ENCODE measurements around the gene ZNF766. TPM values are rescaled to one million over a fixed set of nuclear protein-coding genes. Genes with fewer than 3 reads are reported as not detected.

Gene ZNF766
- total RNA-seq, 1 experiment from 2014 or later: 13.9 TPM

DNA sequence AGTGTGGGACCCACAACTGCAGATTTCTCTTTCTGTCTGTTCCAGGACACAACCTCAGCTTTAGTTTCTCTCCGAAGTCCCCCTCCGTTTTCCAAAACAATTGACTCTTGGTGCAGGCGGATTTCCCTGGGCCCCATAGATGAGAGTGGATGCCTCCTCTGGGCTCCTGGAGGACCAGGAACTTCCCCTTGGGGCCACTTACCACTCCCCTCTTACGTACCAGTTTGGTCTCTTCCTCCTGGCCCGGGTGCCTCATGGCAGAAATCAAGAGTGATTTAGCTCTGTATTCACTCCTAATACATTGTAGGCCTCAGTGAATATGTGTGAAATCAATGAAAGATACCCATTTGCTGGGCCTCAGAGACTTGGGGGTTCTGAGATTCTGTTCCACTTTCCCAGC lies 45.2 kb upstream of the ZNF766 start:
- ATAC-seq (no peak), DNase-seq (ENCODE audit: low read depth, low spot score) (no peak)
- no peak overlapping the region for H3K27ac ChIP-seq (ENCODE audit: low read length)
- H3K9me3 ChIP-seq (ENCODE audit: control insufficient read depth, insufficient read depth, low read depth, low read length): no peaks in the 10 kb centered on the region
- no peak overlapping the region for H3K4me3 ChIP-seq (ENCODE audit: low read depth in 2 of 2, low read length in 2 of 2)
- POLR2A ChIA-PET: no interaction called here
- in situ Hi-C loops (cut with HindIII; ENCODE audit: low pct_unique_long_range_greater_than_20kb, low sequenced_read_pairs) (no loop called here), intact Hi-C loops (cut with micrococcal nuclease; ENCODE audit: unreplicated experiment) (no loop called here)
- H3K36me3 ChIP-seq (ENCODE audit: control insufficient read depth, insufficient read depth, low read length): peaks cover 9% of the 10 kb centered on the region
- H3K4me1 ChIP-seq (ENCODE audit: control insufficient read depth, insufficient read depth, low read length): no peaks in the 10 kb centered on the region
- BruUV-seq (replicated peaks): no TSS peak
- CTCF ChIA-PET: no interaction called here
- no peak for TF ChIP-seq TCF7L2 (IDR thresholded peaks at IDR 0.05; ENCODE audit: low read depth, low read length)
- no peaks in the 10 kb centered on the region for H3K27me3 ChIP-seq (ENCODE audit: control insufficient read depth, insufficient read depth, low read length)

DNA sequence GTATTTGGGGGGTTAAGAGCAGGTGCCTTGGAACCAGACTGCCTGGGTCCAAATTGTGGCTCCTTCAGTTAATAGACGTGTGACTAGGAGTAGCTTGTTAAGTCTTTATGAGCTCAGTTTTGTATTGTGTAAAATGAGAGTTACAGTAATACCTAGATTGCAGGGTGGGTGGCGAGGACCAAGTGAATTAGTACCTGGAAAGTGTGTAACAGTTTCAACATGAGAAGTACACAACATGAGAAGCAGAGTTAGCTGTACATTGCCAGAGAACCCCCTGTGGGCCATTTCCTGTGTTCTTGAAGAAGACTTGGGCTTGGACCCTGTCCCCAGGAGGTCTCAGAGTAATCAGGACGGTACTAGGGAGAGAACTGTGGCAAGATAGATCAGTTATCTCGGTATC lies 42.7 kb upstream of the ZNF766 start:
- ChIA-PET CTCF (no interaction called here), POLR2A (no interaction called here)
- no peak for DNase-seq (ENCODE audit: low read depth, low spot score)
- H3K36me3 ChIP-seq (ENCODE audit: control insufficient read depth, insufficient read depth, low read length): peaks cover 3% of the 10 kb centered on the region; the same call in 1 of the 2 replicates
- H3K27me3 ChIP-seq (ENCODE audit: control insufficient read depth, insufficient read depth, low read length): no peaks in the 10 kb centered on the region
- no peaks in the 10 kb centered on the region for H3K9me3 ChIP-seq (ENCODE audit: control insufficient read depth, insufficient read depth, low read depth, low read length)
- no peak for ATAC-seq
- TF ChIP-seq TCF7L2 (IDR thresholded peaks at IDR 0.05; ENCODE audit: low read depth, low read length): no peak
- in situ Hi-C loops (cut with HindIII; ENCODE audit: low pct_unique_long_range_greater_than_20kb, low sequenced_read_pairs): no loop called here
- no TSS peak for BruUV-seq (replicated peaks)
- intact Hi-C loops (cut with micrococcal nuclease; ENCODE audit: unreplicated experiment): no loop called here
- H3K4me1 ChIP-seq (ENCODE audit: control insufficient read depth, insufficient read depth, low read length): no peaks in the 10 kb centered on the region
- H3K27ac ChIP-seq (ENCODE audit: low read length): no peak overlapping the region
- H3K4me3 ChIP-seq (ENCODE audit: low read depth in 2 of 2, low read length in 2 of 2): no peak overlapping the region

DNA sequence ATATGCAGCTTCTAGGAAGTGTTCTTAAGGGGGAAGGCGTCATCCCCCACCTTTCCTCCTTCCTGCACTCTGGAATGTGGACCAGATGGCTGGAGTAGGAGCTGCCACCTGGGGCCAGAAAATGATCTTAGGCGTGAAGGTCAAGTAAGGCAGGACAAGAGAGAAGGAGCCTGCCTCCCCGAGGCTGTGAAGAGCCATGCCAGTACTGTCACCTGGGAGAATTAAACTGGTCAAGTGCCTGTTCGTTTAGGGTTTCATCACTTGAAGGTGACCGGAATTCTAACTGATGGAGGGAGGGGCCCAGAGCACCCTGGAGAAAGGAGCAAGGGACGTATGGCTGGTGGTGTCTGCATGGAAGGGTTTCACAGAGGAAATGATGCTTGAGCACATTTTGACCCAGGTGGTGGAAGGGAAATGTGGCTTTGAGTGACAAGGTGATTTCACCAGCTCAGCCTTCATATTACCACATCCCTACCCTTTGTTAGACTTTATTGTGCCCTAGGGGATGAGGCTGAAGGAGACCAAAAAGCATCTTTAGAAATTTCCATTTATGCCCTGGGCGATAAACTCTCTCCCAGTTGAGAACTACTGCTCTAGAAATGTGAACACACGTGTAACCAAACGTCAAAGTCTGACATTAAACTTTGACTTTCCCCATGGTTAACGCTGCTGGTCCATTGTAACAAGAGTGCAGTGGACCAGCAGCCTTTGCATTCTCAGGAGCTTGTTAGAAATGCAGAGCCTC lies 42.0 kb upstream of the ZNF766 start:
- intact Hi-C loops (cut with micrococcal nuclease; ENCODE audit: unreplicated experiment) (no loop called here), in situ Hi-C loops (cut with HindIII; ENCODE audit: low pct_unique_long_range_greater_than_20kb, low sequenced_read_pairs) (no loop called here)
- BruUV-seq (replicated peaks): no TSS peak
- POLR2A ChIA-PET: no interaction called here
- TF ChIP-seq SIN3A (IDR thresholded peaks at IDR 0.05; ENCODE audit: borderline replicate concordance, insufficient read depth, low read depth, low read length): no peak
- TF ChIP-seq TCF7L2 (IDR thresholded peaks at IDR 0.05; ENCODE audit: low read depth, low read length): no peak
- TF ChIP-seq, protein P1, sequence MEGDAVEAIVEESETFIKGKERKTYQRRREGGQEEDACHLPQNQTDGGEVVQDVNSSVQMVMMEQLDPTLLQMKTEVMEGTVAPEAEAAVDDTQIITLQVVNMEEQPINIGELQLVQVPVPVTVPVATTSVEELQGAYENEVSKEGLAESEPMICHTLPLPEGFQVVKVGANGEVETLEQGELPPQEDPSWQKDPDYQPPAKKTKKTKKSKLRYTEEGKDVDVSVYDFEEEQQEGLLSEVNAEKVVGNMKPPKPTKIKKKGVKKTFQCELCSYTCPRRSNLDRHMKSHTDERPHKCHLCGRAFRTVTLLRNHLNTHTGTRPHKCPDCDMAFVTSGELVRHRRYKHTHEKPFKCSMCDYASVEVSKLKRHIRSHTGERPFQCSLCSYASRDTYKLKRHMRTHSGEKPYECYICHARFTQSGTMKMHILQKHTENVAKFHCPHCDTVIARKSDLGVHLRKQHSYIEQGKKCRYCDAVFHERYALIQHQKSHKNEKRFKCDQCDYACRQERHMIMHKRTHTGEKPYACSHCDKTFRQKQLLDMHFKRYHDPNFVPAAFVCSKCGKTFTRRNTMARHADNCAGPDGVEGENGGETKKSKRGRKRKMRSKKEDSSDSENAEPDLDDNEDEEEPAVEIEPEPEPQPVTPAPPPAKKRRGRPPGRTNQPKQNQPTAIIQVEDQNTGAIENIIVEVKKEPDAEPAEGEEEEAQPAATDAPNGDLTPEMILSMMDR (IDR thresholded peaks at IDR 0.05): no peak
- TF ChIP-seq, protein P2, sequence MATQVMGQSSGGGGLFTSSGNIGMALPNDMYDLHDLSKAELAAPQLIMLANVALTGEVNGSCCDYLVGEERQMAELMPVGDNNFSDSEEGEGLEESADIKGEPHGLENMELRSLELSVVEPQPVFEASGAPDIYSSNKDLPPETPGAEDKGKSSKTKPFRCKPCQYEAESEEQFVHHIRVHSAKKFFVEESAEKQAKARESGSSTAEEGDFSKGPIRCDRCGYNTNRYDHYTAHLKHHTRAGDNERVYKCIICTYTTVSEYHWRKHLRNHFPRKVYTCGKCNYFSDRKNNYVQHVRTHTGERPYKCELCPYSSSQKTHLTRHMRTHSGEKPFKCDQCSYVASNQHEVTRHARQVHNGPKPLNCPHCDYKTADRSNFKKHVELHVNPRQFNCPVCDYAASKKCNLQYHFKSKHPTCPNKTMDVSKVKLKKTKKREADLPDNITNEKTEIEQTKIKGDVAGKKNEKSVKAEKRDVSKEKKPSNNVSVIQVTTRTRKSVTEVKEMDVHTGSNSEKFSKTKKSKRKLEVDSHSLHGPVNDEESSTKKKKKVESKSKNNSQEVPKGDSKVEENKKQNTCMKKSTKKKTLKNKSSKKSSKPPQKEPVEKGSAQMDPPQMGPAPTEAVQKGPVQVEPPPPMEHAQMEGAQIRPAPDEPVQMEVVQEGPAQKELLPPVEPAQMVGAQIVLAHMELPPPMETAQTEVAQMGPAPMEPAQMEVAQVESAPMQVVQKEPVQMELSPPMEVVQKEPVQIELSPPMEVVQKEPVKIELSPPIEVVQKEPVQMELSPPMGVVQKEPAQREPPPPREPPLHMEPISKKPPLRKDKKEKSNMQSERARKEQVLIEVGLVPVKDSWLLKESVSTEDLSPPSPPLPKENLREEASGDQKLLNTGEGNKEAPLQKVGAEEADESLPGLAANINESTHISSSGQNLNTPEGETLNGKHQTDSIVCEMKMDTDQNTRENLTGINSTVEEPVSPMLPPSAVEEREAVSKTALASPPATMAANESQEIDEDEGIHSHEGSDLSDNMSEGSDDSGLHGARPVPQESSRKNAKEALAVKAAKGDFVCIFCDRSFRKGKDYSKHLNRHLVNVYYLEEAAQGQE (IDR thresholded peaks at IDR 0.05; ENCODE audit: insufficient read depth in 1 of 2, low read depth in 2 of 2, low read length in 1 of 2): no peak
- no peak for TF ChIP-seq POLR2AphosphoS5 (IDR thresholded peaks at IDR 0.05; ENCODE audit: low read depth, low read length)
- no peak overlapping the region for H3K27ac ChIP-seq (ENCODE audit: low read length)
- ATAC-seq: no peak
- no peaks in the 10 kb centered on the region for H3K4me1 ChIP-seq (ENCODE audit: control insufficient read depth, insufficient read depth, low read length)
- CTCF ChIA-PET: no interaction called here
- no peak for DNase-seq (ENCODE audit: low read depth, low spot score)
- H3K27me3 ChIP-seq (ENCODE audit: control insufficient read depth, insufficient read depth, low read length): no peaks in the 10 kb centered on the region
- no peaks in the 10 kb centered on the region for H3K9me3 ChIP-seq (ENCODE audit: control insufficient read depth, insufficient read depth, low read depth, low read length)
- no peaks in the 10 kb centered on the region for H3K36me3 ChIP-seq (ENCODE audit: control insufficient read depth, insufficient read depth, low read length)
- H3K4me3 ChIP-seq (ENCODE audit: low read depth in 2 of 2, low read length in 2 of 2): no peak overlapping the region
